IMR-90 (cell line): ENCODE measurements around the gene PHB1. TPM values are rescaled to one million over a fixed set of nuclear protein-coding genes. Genes with fewer than 3 reads are reported as not detected.

Experiments
- ATAC-seq: fragments of 200-7000 bp; cut with Tn5 transposase; 2 replicates; pipeline ENCODE4 v1.9.1; 2020; ENCODE audit warnings: low read depth, mild to moderate bottlenecking, moderate library complexity
- BruUV-seq: library from RNA; stranded (reverse); fragments of 400-500 nt; replicated peaks from 2 replicates; lab custom pipeline; 2021; lab: Mats Ljungman, UMichigan
- CTCF ChIA-PET: fragments of 300-600 bp; formaldehyde crosslinking; extraction: SDS; loops from one replicate; lab custom pipeline; 2021; ENCODE audit warnings: antibody characterized with exemption; lab: Yijun Ruan, JAX
- POLR2A ChIA-PET: fragments of 300-600 bp; sonication (Branson Sonifier 250); formaldehyde crosslinking; loops from one replicate; lab custom pipeline; 2022; ENCODE audit warnings: antibody characterized with exemption; ENCODE audit not compliant: unreplicated experiment; lab: Charles Lee
- DNase-seq: peaks from one replicate; pipeline ENCODE4 v3.0.0; 2013
- H2AFZ ChIP-seq: replicated peaks from 2 replicates; pipeline ENCODE3; 2013; ENCODE audit warnings: low read length, mild to moderate bottlenecking; ENCODE audit not compliant: poor library complexity
- H2AK5ac ChIP-seq: 2 replicates; pipeline ENCODE4 v1.6.1; 2013; ENCODE audit warnings: low read depth, low read length, inconsistent platforms
- H2AK9ac ChIP-seq: replicated peaks from 2 replicates; pipeline ENCODE3; 2013; ENCODE audit warnings: mild to moderate bottlenecking, low read depth, low read length, moderate library complexity; ENCODE audit not compliant: poor library complexity
- H2BK120ac ChIP-seq: 2 replicates; pipeline ENCODE4 v1.6.1; 2013; ENCODE audit warnings: low read depth, low read length, inconsistent platforms
- H2BK15ac ChIP-seq: 3 replicates; pipeline ENCODE4 v1.6.1; 2013; ENCODE audit warnings: low read depth, low read length, inconsistent platforms
- H2BK20ac ChIP-seq: 2 replicates; pipeline ENCODE4 v1.6.1; 2013; ENCODE audit warnings: low read depth, mild to moderate bottlenecking, inconsistent platforms, low read length, moderate library complexity
- H2BK5ac ChIP-seq: 2 replicates; pipeline ENCODE4 v1.6.1; 2013; ENCODE audit warnings: mild to moderate bottlenecking, low read depth, low read length, inconsistent platforms; ENCODE audit not compliant: poor library complexity, severe bottlenecking
- H3K14ac ChIP-seq: replicated peaks from 2 replicates; pipeline ENCODE4 v1.6.1; 2013; ENCODE audit warnings: low read depth, low read length, inconsistent platforms
- H3K18ac ChIP-seq: 2 replicates; pipeline ENCODE4 v1.6.1; 2013; ENCODE audit warnings: low read depth, low read length, control low read depth
- H3K23ac ChIP-seq: 2 replicates; pipeline ENCODE4 v1.6.1; 2013; ENCODE audit warnings: low read depth, low read length, inconsistent platforms
- H3K27ac ChIP-seq: 2 replicates; pipeline ENCODE4 v1.5.1; 2013; ENCODE audit warnings: mild to moderate bottlenecking, control low read depth, low read length; ENCODE audit not compliant: insufficient read depth
- H3K27me3 ChIP-seq: 2 replicates; pipeline ENCODE4 v1.6.1; 2013; ENCODE audit warnings: low read length; ENCODE audit not compliant: control insufficient read depth, insufficient read depth
- H3K36me3 ChIP-seq: 2 replicates; pipeline ENCODE4 v1.6.1; 2013; ENCODE audit warnings: low read length, mixed read lengths; ENCODE audit not compliant: control insufficient read depth, insufficient read depth
- H3K4ac ChIP-seq: 2 replicates; pipeline ENCODE4 v1.6.1; 2013; ENCODE audit warnings: low read depth, low read length, inconsistent platforms
- H3K4me1 ChIP-seq: 2 replicates; pipeline ENCODE4 v1.6.1; 2013; ENCODE audit warnings: low read length, mixed read lengths; ENCODE audit not compliant: control insufficient read depth, insufficient read depth
- H3K4me2 ChIP-seq: 2 replicates; pipeline ENCODE4 v1.6.1; 2013; ENCODE audit warnings: low read depth, mild to moderate bottlenecking, control low read depth, low read length, moderate library complexity
- H3K4me3 ChIP-seq: 2 replicates; pipeline ENCODE4 v1.5.1; 2013; ENCODE audit warnings: low read depth, mild to moderate bottlenecking, control low read depth, low read length, moderate library complexity; ENCODE audit not compliant: insufficient read depth
- H3K56ac ChIP-seq: 2 replicates; pipeline ENCODE4 v1.6.1; 2013; ENCODE audit warnings: low read length, inconsistent platforms; ENCODE audit not compliant: insufficient read depth; ENCODE audit errors: extremely low read depth
- H3K79me1 ChIP-seq, 2 experiments: 2 replicates each; pipeline ENCODE4 v1.6.1; 2013; ENCODE audit warnings: low read length in 2 of 2, inconsistent platforms in 1 of 2, low read depth in 1 of 2
- H3K9ac ChIP-seq: 2 replicates; pipeline ENCODE4 v1.6.1; 2013; ENCODE audit warnings: low read depth, low read length, control low read depth
- H3K9me1 ChIP-seq: 2 replicates; pipeline ENCODE4 v1.6.1; 2013; ENCODE audit warnings: low read length, inconsistent platforms; ENCODE audit not compliant: insufficient read depth
- H3K9me3 ChIP-seq: 2 replicates; pipeline ENCODE4 v1.6.1; 2013; ENCODE audit warnings: low read length; ENCODE audit not compliant: control insufficient read depth, insufficient read depth
- H4K20me1 ChIP-seq: 2 replicates; pipeline ENCODE4 v1.6.1; 2013; ENCODE audit warnings: low read length, inconsistent platforms; ENCODE audit not compliant: insufficient read depth
- H4K5ac ChIP-seq: 2 replicates; pipeline ENCODE4 v1.6.1; 2013; ENCODE audit warnings: mild to moderate bottlenecking, low read depth, low read length, control low read depth
- H4K8ac ChIP-seq, 2 experiments: 2 replicates each; pipeline ENCODE4 v1.6.1; 2013; ENCODE audit warnings: low read depth in 2 of 2, low read length in 2 of 2, control low read depth in 1 of 2, inconsistent platforms in 1 of 2
- H4K91ac ChIP-seq: 2 replicates; pipeline ENCODE4 v1.6.1; 2013; ENCODE audit warnings: low read depth, low read length, inconsistent platforms; ENCODE audit not compliant: insufficient read depth
- CEBPB ChIP-seq: IDR thresholded peaks from 2 replicates; pipeline ENCODE4 v1.6.1; 2012; ENCODE audit warnings: low read depth, low read length, improper control_type of control experiment
- ELK1 ChIP-seq: fragments of 150-350 bp; IDR thresholded peaks from 2 replicates; pipeline ENCODE4 v1.6.1; 2016; ENCODE audit warnings: low read depth, mild to moderate bottlenecking, low read length, moderate library complexity, borderline replicate concordance
- FOS ChIP-seq: fragments of 150-350 bp; IDR thresholded peaks from 2 replicates; pipeline ENCODE4 v1.6.1; 2016; ENCODE audit warnings: low read depth, low read length
- MAFK ChIP-seq: IDR thresholded peaks from 2 replicates; pipeline ENCODE4 v1.6.1; 2012; ENCODE audit warnings: low read depth, low read length, improper control_type of control experiment
- MAZ ChIP-seq: IDR thresholded peaks from 2 replicates; pipeline ENCODE4 v1.6.1; 2012; ENCODE audit warnings: low read depth, mild to moderate bottlenecking, low read length, improper control_type of control experiment, moderate library complexity, borderline replicate concordance
- MXI1 ChIP-seq: IDR thresholded peaks from 2 replicates; pipeline ENCODE4 v1.6.1; 2012; ENCODE audit warnings: low read depth, mild to moderate bottlenecking, low read length, moderate library complexity, borderline replicate concordance
- NFE2L2 ChIP-seq: fragments of 150-350 bp; IDR thresholded peaks from 2 replicates; pipeline ENCODE4 v1.6.1; 2016; ENCODE audit warnings: low read depth, mild to moderate bottlenecking, low read length
- POLR2A ChIP-seq: IDR thresholded peaks from 2 replicates; pipeline ENCODE4 v1.6.1; 2012; ENCODE audit warnings: mild to moderate bottlenecking, low read depth, low read length
- RAD21 ChIP-seq: IDR thresholded peaks from 2 replicates; pipeline ENCODE4 v1.6.1; 2012; ENCODE audit warnings: low read length, improper control_type of control experiment
- RCOR1 ChIP-seq: IDR thresholded peaks from 2 replicates; pipeline ENCODE4 v1.6.1; 2012; ENCODE audit warnings: mild to moderate bottlenecking, low read length, improper control_type of control experiment; ENCODE audit not compliant: insufficient replicate concordance
- RFX5 ChIP-seq: IDR thresholded peaks from 2 replicates; pipeline ENCODE4 v1.8.0; 2012; ENCODE audit warnings: low read depth, mild to moderate bottlenecking, low read length, moderate library complexity
- SMC3 ChIP-seq: fragments of 150-350 bp; IDR thresholded peaks from 2 replicates; pipeline ENCODE4 v1.6.1; 2016; ENCODE audit warnings: low read depth, mild to moderate bottlenecking, antibody characterized with exemption, low read length, moderate library complexity
- USF2 ChIP-seq: fragments of 150-350 bp; IDR thresholded peaks from 2 replicates; pipeline ENCODE4 v1.6.1; 2017; ENCODE audit warnings: mild to moderate bottlenecking, antibody characterized with exemption, low read length, low read depth
- WGBS, 2 experiments: methylation state at CpG; one replicate each; pipeline versions ENCODE4 v1.1.5 to v1.1.7; 2013; ENCODE audit warnings: missing lambda C conversion rate in 2 of 2; ENCODE audit not compliant: insufficient read length in 1 of 2; ENCODE audit errors: extremely low coverage in 2 of 2; 5-methylcytosine and 5-hydroxymethylcytosine counted together
- dilution Hi-C: fragments of 300-500 bp; cut with HindIII; formaldehyde crosslinking; loops from one replicate; pipeline ENCODE4 v1.14.3; 2018; ENCODE audit warnings: low sequenced_read_pairs; ENCODE audit not compliant: unreplicated experiment
- in situ Hi-C: fragments of 300-500 bp; cut with MboI; formaldehyde crosslinking; loops from 3 replicates; pipeline ENCODE4 v1.14.3; 2019; ENCODE audit warnings: low sequenced_read_pairs, inconsistent platforms, mixed read lengths
- intact Hi-C: fragments of 100-400 bp; cut with micrococcal nuclease; formaldehyde crosslinking; loops from 2 replicates; pipeline ENCODE4 v1.10.0; 2022
- polyA plus RNA-seq, 3 experiments: library from polyadenylated mRNA; depleted of rRNA; stranded (reverse); fragments of >200 nt; gene quantifications; 2 replicates each; pipeline ENCODE4 v1.2.3, GENCODE V29; 2012; ENCODE audit warnings: low replicate concordance in 1 of 3
- total RNA-seq: library from RNA; depleted of rRNA; stranded (reverse); fragments of >200 nt; gene quantifications from 2 replicates; pipeline ENCODE4 v1.2.3, GENCODE V29; 2012

Gene PHB1
- total and polyA plus RNA-seq, 2 of the 4 experiments (the other 2 are of a cell fraction) = 283 to 294 TPM

GRCh38 chr17:49433000-49433694 is 18.5 kb upstream of the PHB1 start:
- Histone ChIP-seq H3K4ac (no peak overlapping the region), H4K20me1 (no peaks in the 10 kb centered on the region), H2BK120ac (no peak overlapping the region), H2AFZ (no peak overlapping the region), H3K9ac (no peak overlapping the region), H3K79me1 (no peaks in the 10 kb centered on the region), H2AK5ac (no peak overlapping the region), H2BK20ac (no peak overlapping the region), H3K9me1 (no peaks in the 10 kb centered on the region), H3K4me2 (no peak overlapping the region), H3K14ac (no peak overlapping the region), H3K27me3 (peaks cover 31% of the 10 kb centered on the region), H3K27ac (no peak overlapping the region), H4K91ac (no peak overlapping the region), H3K23ac (no peak overlapping the region), H2BK15ac (no peak overlapping the region), H3K4me3 (no peak overlapping the region), H3K9me3 (no peaks in the 10 kb centered on the region), H3K36me3 (no peaks in the 10 kb centered on the region), H2AK9ac (no peak overlapping the region), H2BK5ac (no peak overlapping the region), H4K5ac (no peak overlapping the region), H3K56ac (no peak overlapping the region), H3K18ac (no peak overlapping the region), H3K4me1 (no peaks in the 10 kb centered on the region), H4K8ac (no peak overlapping the region)
- ATAC-seq (no peak), DNase-seq (no peak)
- POLR2A ChIA-PET = no interaction called here
- BruUV-seq = no TSS peak
- TF ChIP-seq CEBPB = no peak
- TF ChIP-seq RAD21 = no peak
- no peak for TF ChIP-seq ELK1
- TF ChIP-seq NFE2L2 = no peak
- no peak for TF ChIP-seq SMC3
- no peak for TF ChIP-seq RFX5
- no peak for TF ChIP-seq FOS
- TF ChIP-seq MXI1 = no peak
- no peak for TF ChIP-seq USF2
- TF ChIP-seq RCOR1 = no peak
- no peak for TF ChIP-seq MAZ
- TF ChIP-seq MAFK = no peak
- TF ChIP-seq POLR2A = no peak
- in situ Hi-C loops (no loop called here), dilution Hi-C loops (no loop called here), intact Hi-C loops (no loop called here)
- WGBS, 2 experiments = 100% methylated on average over 1 of the region's 4 CpGs; no CpG with 5 or more reads in 1 of the 2 experiments
- CTCF ChIA-PET = interaction anchor here (1.5 to 3.0 kb wide), 2 partner anchors 123 to 124 kb away, joined by 3 to 23 read pairs; no protein-coding TSS in a partner anchor
